Jurkat, Clone E6-1 (cell line): Measurements from ENCODE around the gene ALKBH5. TPM values are rescaled to one million over a fixed set of nuclear protein-coding genes. Genes with fewer than 3 reads are reported as not detected.

Source experiments
- DNase-seq: peaks from one replicate; pipeline ENCODE4 v3.0.0-alpha.2; 2011; ENCODE audit warnings: low read depth, low spot score
- H3K4me3 ChIP-seq: 2 replicates; pipeline ENCODE4 v1.5.1; 2011; ENCODE audit warnings: mild to moderate bottlenecking, low read length, control low read depth, moderate library complexity
- polyA plus RNA-seq: library from polyadenylated mRNA; unstranded; fragments of >200 nt; gene quantifications from one replicate; pipeline ENCODE4 v1.2.1, GENCODE V29; 2012; ENCODE audit warnings: missing spikeins; ENCODE audit not compliant: insufficient read length, insufficient read depth

ALKBH5 gene
- 37.7 TPM for polyA plus RNA-seq

DNA sequence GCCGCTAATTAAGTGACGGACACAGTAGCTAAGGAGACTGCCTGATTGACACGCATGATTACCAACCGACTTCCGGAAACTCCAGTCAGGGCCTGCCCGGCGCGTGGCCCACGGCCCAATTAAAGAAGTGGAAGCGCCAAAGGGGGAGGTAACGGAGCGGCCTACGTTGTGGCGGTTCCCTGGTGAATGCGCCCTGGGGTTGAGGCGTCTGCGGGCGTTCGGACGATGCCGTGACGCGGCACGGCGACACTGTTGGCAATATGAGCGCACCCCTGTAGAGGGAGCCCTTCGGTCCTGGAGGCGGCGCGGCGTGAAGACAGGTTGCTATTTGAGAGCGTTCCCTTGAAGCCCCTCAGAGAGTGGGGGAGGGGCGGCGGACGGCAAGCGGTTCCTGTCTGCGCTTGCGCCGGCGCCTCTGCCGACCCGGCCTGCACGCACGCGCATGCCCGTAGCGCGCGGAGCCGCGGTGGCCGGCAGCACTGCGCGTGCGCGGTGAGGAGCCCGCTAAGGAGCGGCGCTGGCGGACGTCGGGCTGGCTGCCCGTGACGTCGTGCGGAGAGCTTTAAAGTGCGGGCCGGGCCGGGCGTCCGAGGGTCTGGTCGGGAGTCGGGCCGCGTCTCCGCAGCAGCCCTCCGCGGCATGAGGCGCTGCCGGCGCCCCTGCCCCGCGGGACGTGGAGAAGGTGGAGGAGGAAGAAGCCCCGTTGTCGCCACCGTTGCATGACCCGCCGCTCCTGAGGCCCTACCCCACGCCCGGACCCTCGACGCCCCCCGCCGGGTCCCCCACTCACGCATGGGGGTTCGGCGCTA lies at the start of gene ALKBH5:
Gene ALKBH5, plus strand, starts transcription at position 495 of the 809 bp plus-strand sequence. CDS start 416 bp downstream, outside the sequence.
- peak within 1 kb of the TSS; percentile 77 for H3K4me3 ChIP-seq
- peak; percentile 99 for DNase-seq

DNA sequence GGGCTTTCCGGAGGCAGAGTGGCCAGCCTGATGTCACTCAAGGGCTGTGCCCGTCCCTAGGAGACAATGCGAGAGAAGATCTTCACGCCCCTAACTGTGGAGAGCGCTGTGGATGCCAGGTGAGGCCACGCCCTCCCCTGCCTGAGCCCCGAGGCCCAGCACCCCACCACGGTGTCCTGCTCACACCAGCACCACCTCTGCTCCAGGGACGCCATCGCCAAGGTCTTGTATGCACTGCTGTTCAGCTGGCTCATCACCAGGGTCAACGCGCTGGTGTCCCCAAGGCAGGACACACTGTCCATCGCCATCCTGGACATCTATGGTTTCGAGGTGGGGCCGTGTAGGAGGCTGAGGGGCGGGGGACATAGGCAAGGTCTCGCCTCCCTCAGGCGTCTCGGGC lies 47.3 kb upstream of the ALKBH5 start:
- no peak overlapping the region for H3K4me3 ChIP-seq
- DNase-seq = no peak

DNA sequence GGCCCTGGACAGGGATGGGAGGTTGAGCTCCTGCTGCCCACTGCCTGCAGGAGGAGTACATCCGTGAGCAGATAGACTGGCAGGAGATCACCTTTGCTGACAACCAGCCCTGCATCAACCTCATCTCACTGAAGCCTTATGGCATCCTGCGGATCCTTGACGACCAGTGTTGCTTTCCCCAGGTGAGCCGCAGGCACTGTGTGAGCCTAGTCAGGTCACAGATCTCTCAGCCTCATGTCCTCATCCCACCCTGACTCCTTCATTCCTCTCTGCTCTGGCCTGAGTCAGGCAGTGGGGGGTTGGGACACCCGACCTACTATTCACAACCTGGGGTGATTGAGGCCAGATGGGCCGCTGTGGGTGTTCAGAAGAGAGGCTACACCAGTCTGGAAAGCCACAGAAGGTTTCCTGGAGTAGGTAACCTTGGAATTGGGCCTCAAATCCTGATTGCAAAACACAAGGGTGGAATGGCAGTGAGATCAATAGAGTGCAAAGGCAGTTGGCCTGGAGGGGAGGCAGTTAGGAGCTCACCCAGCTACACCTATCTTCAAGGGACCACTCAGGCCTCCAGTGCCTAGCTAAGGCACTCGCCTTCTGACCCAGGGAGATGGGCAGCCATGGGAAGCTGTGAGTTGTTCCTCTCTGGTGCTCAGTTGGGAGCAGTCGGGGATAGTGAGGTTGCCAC lies 45.4 kb upstream of the ALKBH5 start:
- no peak for DNase-seq
- no peak overlapping the region for H3K4me3 ChIP-seq

DNA sequence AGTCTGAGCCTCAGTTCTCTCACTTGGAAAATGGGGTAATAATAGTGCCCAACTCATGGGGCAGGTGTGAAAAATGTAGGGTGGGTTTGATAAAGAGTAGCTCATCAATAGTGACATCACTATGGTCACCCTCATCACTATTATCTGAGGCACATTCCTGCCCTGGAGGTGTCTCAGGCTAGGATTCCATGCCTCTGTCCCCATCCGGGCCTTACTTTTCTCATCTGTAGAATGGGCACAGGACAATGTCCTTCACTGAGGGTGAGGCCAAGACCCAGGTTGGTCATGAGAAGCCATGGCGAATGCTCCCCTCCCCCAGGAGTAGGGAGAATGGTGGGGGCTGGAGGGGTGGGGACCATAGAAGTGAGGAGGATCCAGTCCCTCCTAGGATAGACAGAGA lies 44.5 kb upstream of the ALKBH5 start:
- H3K4me3 ChIP-seq = no peak overlapping the region

DNA sequence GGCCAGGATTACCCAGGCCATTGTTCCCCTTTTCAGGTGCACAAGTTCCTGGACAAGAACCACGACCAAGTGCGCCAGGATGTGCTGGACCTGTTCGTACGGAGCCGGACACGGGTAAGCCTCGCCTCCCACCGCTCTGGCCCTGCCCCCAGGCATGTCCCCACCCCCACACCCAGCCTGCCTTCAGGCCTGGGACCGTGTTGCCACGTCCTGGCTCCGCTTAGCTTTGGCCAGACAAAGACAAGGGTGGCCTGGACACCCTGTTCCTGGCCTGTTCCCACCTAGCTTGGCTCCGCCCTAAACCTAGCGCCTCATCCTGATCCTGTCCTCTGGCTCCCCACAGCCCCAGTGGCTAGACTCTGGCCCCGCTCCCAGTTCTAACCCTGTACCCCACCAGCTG lies 44.1 kb upstream of the ALKBH5 start:
- H3K4me3 ChIP-seq = no peak overlapping the region
- DNase-seq = no peak

More for the DNA sequence above, 44.5 kb upstream of the ALKBH5 start:
- DNase-seq = no peak

DNA sequence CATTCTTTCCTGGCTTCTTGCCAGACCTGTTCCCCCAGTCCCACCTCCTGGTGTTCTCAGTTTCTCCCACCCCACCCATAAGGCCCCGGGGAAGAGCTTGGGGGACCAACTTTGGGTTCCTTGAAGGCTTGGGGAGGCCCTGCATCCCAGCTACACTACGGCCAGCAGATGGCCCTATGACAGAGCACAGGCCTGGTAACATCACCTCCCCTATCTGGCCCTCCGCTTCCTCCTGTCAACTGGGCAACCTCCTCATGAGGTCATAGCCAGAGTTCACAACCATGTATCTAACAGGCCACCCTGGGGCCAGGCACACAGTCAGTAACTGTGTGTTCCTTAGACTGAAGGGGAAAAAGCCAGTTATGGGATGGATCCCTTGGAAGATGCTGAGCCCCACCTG lies 43.7 kb upstream of the ALKBH5 start:
- DNase-seq = no peak
- no peak overlapping the region for H3K4me3 ChIP-seq

DNA sequence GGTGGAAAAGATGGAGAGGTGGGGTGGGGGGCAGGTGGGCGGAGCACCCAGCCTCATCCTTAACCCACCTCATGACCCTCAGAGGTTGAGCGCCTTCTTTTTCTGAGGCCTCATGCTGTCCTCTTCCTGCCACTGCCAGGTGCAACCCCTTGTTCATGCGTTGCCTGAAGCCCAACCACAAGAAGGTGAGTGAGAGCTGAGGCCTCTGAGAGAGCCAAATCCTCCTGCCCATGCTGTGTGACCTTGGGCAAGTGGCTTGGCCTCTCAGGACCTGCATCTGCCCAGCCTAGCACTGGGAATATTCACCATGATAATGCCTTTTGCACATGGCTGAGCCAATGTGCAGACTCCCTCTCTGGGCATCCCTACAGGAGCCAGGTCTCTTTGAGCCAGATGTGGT lies 43.0 kb upstream of the ALKBH5 start:
- DNase-seq = no peak
- no peak overlapping the region for H3K4me3 ChIP-seq

DNA sequence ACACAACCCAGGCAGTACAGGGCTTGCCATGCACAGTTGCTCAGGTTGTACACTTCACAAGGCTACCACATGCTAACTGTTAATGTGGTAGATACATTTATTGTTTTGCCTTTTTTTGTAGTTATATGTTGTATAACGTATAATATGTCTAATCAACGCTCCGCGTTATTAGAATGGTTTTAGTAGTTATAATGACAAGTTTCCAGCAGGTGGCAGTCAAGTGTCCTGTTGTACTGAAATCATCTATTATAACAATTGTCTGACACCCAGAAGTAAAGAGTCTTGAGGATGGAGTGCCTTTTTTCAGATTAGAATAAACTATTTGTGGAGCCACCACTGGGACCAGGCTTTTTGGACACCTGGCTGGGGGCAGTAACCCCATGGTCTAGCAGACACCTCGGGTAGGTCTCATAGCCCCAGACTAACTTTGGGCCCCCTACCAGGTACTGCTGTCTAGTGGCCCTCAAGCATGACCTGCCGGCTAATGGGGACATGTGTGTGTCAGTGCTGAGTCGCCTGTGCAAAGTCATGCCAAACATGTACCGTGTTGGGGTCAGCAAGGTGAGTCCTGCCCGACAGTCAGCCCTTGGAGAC lies 42.3 kb upstream of the ALKBH5 start:
- DNase-seq = peak; percentile 50

DNA sequence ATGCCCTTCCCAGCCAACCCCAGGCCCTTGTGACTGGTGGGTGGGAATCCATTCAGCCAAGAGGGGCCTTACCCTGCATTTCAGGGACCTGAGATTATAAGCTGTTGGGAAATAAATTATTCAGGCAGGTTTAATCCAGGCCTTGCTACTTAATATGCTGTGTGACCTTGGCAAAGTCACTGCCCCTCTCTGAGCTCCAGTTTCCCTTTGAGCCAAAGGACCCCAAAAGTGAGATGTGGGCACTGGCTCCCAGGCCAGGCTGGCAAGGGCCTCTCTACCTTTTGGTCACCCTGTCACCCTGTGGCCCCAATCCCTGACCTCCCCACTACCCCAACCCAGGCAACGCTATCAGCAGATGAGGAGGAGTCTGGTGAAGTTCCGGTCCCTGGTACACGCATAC lies 41.2 kb upstream of the ALKBH5 start:
- H3K4me3 ChIP-seq = no peak overlapping the region
- no peak for DNase-seq

More for the DNA sequence above, 42.3 kb upstream of the ALKBH5 start:
- H3K4me3 ChIP-seq = no peak overlapping the region

DNA sequence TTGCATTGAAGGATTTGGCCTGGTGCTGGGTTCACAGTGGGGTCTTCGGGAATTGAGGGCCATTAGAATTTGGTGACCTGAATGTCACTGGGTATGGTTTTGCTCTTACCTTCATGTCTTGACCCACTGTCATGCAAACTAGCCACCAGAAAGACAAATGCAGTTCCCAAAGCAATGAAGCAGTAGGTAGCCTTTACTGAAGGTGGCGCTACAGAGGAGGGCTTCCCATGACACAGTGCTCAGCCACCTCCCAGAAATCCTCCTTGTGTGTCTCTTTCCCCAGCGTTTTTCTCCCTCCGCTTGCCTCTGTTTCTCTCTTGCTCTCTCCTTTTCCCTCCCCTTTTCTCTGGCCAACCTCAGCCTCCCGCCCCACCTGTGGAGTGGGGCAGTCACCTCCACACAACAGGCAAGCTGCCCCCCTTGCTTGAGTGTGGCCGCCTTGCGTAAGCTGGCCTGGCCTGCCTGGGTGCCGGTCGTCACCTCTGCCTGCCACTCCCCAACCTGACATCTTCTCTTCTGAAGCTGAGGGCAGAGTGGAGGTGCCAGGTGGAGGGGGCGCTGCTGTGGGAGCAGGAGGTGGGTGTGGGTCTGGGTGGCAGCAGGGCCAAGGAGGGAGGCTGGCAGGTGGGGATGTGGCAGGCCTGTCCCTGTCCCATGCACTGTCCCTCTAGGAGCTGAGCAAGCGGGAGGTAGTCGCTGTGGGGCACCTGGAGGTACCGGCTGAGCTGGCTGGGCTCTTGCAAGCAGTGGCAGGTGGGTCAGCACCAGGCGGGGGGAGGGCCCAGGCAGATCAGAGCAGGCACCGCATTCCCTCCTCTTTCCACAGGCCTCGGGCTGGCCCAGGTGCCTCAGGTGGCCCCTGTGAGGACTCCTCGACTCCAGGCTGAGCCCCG lies 40.3 kb upstream of the ALKBH5 start:
- no peak for DNase-seq
- no peak overlapping the region for H3K4me3 ChIP-seq

DNA sequence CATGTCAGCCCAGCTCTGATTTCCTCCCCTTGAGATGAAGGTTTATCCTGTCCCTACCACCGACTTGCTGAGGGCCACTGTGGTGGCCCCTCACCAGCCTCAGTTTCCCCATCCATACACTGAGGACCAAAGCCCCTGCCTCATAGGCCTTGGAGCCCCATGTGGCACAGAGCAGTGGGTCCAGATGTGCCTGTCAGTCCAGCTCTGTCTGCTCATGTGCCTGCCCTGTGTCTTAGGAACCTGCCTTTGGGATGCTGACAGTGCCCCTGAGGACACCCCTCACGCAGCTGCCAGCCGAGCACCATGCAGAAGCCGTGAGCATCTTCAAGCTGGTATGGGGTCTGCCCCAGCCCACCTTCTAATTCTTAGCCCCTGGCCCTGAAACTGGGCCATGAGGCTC lies 39.4 kb upstream of the ALKBH5 start:
- H3K4me3 ChIP-seq = no peak overlapping the region
- no peak for DNase-seq

DNA sequence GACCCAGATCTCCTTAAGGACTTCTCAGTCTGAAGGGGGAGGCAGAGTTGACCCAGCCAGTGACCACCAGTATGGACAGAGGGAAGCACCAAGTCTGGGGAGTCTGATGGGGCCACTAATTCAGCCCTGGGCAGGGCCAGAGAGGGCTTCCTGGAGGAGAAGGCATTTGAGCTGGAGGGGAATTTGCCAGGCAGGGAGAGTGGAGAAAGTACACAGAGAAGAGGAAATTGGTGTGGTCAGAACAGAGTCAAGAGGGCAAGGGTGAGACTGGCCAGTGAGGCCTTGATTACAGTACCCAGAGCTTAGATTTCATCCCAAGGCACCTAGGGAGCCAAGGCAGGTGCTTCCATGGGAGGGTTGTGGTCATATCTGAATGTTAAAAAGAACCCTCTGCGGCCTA lies 38.8 kb upstream of the ALKBH5 start:
- H3K4me3 ChIP-seq = no peak overlapping the region
- DNase-seq = no peak

DNA sequence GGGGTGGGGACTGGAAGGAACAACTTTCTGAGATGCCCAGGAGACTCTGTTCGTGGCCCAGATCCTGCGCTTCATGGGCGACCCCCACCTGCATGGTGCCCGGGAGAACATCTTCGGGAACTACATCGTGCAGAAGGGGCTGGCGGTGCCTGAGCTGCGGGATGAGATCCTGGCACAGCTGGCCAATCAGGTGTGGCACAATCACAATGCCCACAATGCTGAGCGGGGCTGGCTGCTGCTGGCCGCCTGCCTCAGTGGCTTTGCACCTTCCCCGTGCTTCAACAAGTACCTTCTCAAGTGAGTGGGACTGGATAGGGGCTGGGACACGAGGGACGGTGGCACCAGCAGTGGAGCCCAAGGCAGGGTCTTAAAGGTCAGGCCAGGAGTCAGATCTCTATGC lies 37.8 kb upstream of the ALKBH5 start:
- DNase-seq = no peak
- H3K4me3 ChIP-seq = no peak overlapping the region

DNA sequence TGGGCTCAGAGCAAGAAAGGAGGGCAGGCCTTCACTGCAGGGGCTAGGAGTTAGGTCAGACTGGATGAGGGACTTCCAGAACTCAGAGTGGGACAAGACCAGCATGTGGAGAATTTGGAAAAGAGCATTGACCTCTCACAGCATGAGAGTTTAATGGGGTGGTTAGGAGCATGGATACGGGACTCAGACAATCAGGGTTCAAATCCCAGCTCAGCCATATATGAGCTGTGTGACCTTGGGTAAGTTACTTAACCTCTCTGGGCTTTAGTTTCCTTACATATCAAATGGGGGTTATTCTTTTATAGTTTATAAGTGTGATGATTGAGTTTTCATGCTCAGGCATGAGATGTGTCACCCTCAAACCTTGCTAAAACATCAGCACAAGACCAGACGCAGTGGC lies 37.4 kb upstream of the ALKBH5 start:
- H3K4me3 ChIP-seq = no peak overlapping the region
- no peak for DNase-seq

DNA sequence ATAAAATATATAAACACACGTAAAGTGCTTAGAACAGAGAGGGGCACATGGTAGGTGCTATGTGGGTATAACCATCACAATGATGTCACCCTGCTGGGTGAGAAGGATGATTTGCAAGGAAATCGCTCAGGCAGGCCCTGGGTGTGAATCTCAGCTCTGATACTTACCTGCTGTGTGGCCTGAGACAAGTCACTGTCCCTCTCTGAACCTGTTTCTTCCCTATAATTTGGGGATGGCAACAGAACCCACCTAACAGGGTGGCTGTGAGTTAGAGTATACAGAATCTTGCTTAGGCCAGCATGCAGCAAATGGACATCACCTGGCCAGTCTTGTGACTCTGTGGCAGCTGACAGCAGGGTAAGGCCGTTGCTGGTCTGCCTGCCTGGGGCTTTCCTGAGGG lies 36.6 kb upstream of the ALKBH5 start:
- no peak for DNase-seq
- no peak overlapping the region for H3K4me3 ChIP-seq

DNA sequence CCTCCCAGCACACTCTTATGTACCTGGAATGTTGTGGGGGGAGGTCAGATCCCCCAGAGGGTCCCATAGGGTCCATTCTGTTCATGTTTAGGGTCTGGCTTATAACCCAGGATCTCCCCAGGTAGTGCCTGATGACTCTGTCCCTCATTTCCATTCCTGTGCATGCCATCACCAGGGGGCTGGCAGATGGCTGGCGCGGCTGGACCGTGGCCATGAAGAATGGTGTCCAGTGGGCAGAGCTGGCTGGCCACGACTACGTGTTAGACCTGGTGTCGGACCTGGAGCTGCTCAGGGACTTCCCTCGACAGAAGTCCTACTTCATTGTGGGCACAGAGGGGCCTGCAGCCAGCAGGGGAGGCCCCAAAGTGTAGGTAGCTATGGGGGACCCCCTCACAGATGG lies 35.0 kb upstream of the ALKBH5 start:
- DNase-seq = no peak
- H3K4me3 ChIP-seq = no peak overlapping the region

DNA sequence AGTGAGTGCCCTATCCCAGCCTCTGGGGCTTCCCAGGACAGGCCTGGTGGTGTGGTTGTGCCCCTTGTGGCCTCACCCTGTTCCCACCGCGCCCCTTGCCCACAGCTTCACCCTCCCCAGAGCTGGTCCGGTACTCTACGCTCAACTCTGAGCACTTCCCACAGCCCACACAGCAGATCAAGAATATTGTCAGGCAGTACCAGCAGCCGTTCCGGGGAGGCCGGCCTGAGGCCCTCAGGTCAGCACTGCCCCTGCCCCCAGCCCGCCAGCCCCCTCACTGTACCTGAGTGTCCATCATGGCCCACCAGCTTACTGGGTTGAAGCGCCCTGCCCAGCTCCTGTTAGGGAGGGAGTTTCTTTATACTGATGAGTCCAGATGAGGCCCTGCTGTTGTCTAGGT lies 32.3 kb upstream of the ALKBH5 start:
- H3K4me3 ChIP-seq = no peak overlapping the region
- no peak for DNase-seq

DNA sequence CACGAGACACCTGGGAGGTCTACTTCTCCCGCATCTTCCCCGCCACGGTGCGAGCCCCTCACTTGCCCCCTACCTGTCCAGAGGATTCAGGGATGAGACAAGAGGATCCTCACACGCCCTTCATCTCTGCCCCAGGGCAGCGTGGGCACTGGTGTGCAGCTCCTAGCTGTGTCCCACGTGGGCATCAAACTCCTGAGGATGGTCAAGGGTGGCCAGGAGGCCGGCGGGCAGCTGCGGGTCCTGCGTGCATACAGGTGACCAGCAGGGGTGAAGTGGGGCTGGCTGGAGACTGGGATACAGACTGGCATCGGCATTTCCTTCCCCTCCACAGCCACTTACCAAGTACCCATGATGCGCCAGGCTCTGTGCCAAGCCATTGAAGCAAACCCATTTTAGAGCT lies 28.4 kb upstream of the ALKBH5 start:
- DNase-seq = no peak

More for the DNA sequence above, 28.4 kb upstream of the ALKBH5 start:
- H3K4me3 ChIP-seq = no peak overlapping the region
